ENCODE data around the gene ADCY5.
A peak's percentile ranks its signal among the peaks of the same experiment; 100 is the strongest.
"Not testable (repeated sequence)": the region's sequence is repeated elsewhere in the genome, so short reads cannot be mapped to it uniquely, and the experiment has no call there.

ADCY5 gene

GRCh38 chr3:123448536-123449101 is at the start of gene ADCY5:
Gene ADCY5, minus strand, starts transcription at chr3:123449090. Its CDS starts 545 bp downstream, at chr3:123448545.
- DNase-seq = peak; percentile 9

DNA sequence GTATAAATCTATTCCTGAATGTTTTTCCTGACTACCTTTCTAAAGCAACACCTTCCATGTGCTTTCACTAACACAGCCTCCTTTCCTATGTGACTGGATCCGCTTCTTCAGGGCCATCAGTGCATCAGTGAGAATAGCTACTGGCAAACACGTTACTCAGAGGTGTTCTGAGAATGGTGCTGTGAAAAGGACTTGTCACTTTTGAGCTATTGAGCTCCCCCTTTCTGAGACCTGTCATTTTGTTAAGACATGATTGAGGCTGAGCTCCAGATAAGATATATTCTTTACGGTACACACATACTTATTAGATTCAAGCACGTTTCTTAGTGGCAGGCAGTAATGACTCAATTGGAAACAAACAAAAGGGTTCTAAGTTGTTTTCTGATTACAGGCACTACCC is 45.0 kb upstream of the ADCY5 start:
- no peak for DNase-seq

GRCh38 chr3:123491966-123492587 is 43.2 kb upstream of the ADCY5 start:
- no peak for DNase-seq

- peak; percentile 57 for DNase-seq
Measured at GRCh38 chr3:123489400-123490004, 40.6 kb upstream of the ADCY5 start.

- no peak for DNase-seq
Measured at GRCh38 chr3:123488645-123489347, 39.9 kb upstream of the ADCY5 start.

DNA sequence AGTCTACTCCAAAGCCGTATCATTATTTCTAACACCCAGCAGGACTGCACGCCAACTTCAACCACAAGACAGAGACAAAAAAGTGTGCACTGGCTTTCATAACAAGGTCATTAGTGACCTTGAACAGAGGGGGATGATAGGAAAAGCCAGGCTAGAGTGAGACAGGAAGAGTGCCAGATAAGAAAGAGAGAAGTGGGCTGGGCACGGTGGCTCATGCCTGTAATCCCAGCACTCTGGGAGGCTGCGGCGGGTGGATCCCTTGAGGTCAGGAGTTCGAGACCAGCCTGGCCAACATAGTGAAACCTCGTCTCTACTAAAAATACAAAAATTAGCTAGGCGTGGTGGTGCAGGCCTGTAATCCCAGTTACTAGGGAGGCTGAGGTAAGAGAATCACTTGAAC is 38.2 kb upstream of the ADCY5 start:
- not testable (repeated sequence) for DNase-seq

DNA sequence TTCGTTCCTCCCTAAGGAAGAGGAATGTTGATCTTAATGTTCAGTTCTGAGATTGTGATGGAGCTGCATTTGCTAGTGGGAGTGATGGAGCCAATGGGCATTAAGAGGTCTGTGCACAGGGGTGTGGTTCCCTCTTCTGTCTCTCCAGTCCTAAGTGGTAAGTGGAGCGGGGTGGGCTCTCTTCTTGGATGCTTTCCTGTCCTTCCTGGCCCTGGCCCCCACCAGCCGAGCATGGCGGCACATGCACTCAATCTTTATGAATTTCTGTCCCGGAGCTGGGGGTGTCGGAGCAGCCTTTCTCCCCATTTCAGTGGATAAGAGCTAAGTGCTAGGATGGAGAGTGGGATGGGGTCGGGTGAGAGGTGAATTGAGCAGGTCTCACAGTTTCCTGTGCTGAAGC is 37.6 kb upstream of the ADCY5 start:
- no peak for DNase-seq

- no peak for DNase-seq
Measured at GRCh38 chr3:123485551-123485950, 36.7 kb upstream of the ADCY5 start.

GRCh38 chr3:123483146-123483545 is 34.3 kb upstream of the ADCY5 start:
- DNase-seq = no peak

DNA sequence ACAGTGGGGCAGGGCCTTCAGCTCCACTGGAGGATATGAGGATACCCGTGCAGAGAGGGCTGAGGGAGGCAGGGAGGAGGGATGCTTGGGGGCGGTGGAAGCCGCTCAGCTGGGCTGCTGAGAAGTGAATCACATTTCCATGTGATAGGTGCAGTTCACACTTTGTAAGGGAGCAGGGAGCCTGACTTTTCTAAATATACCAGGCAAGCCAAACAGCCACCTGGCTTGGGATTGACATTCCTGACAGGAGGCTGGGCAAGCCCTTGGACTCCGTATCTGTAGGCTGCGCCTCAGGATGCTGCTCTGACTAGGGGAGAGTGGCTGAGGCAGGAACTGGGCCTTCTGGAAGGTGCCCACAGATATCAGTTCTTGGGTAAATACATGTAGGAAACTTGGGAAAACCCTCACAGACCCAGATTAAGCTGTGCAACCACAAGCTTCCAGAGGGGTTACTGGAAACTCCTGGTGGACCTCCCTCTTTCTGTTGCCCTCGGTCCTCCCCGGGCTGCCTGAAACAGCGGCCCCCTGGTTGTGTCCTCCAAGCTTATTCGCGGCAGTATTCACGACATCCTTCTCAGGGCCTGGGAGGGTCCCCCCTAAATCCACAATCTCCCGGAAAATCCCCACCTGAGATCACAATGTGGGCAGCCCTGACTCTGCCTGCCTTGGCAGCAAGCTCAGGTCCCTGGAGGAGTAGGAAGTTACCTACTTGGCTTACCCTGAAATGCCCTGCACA is 33.0 kb upstream of the ADCY5 start:
- DNase-seq = no peak

GRCh38 chr3:123481071-123481470 is 32.2 kb upstream of the ADCY5 start:
- DNase-seq = no peak

- DNase-seq = no peak
Measured at GRCh38 chr3:123480428-123480827, 31.5 kb upstream of the ADCY5 start.

GRCh38 chr3:123479891-123480290 is 31.0 kb upstream of the ADCY5 start:
- no peak for DNase-seq

- no peak for DNase-seq
Measured at GRCh38 chr3:123478314-123478713, 29.4 kb upstream of the ADCY5 start.

DNA sequence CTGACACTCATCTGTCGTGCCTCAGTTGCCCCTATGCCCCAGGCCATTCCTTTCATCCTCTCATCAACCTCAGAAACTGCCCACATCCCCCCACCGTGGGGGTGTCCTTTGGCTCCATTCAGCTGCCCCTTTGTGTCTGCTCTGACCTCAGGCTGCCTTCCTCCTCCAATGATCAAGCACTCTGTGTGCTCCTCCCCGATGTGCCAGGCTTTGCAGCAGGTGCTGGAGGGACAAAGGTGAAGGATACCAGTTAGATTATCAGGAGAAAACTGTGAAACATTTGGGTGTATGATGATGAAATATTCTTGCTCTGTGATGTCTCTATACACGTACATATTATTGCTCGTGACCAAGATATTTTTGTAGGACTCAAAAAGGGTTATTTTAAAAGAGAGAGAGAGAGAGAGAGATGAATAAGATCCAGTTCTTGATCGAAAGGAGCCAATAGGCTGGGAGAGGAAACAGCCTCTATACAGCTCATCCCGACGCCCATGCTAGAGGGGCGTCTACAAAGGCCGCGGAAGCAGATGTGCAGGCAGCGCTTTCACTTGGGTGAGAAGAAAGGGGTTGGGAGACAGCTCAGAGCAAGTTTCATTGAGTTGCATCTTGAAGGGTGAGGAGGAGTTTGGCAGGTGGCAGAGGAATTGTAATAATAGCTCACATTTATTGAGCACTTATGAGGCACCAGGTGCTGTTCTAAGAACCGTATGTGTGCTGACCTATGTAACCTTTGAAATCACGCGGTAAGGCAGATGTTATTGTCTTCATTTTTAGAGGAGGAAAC is 28.3 kb upstream of the ADCY5 start:
- DNase-seq = no peak

DNA sequence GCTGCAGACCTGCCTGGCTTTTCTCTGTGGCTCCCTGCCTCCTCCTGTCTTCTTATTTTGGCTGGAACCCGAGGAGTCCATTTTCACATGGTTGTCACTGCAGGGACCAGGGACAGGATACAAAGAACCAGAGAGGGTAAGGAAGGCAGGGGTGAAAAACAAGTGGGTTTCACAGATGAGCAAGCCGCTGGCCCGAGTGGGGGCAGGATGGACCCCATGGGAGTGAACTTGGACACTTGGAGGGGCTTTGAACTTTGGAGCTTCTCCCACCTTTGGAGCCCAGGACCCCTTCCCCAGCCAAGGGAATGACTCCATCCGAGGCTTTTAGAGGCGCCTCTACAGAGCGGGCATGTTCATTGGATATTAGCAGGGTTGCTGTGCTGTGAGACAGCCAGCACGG is 26.9 kb upstream of the ADCY5 start:
- DNase-seq = no peak

- no peak for DNase-seq
Measured at GRCh38 chr3:123471106-123471505, 22.2 kb upstream of the ADCY5 start.

- no peak for DNase-seq
Measured at GRCh38 chr3:123469323-123469995, 20.6 kb upstream of the ADCY5 start.

DNA sequence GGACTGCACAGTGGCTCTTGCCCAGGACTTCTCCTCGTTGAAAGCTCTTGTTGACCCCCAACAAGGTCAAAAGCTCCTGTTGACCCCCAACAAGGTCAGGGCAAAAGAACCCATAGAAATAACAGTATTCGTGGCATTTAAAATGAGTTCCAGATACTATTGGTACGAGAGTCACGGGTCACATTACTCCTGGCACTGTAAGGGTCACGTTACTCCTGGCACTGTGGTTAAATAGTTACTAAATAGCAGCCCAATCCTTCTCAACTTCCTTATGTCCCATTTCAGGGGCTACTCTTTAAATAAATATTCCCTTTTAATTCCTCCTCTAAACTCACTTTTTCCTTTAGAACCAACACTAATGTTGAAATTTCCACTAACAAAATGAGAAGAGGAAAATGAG is 18.2 kb upstream of the ADCY5 start:
- no peak for DNase-seq

GRCh38 chr3:123464211-123464610 is 15.3 kb upstream of the ADCY5 start:
- DNase-seq = no peak

DNA sequence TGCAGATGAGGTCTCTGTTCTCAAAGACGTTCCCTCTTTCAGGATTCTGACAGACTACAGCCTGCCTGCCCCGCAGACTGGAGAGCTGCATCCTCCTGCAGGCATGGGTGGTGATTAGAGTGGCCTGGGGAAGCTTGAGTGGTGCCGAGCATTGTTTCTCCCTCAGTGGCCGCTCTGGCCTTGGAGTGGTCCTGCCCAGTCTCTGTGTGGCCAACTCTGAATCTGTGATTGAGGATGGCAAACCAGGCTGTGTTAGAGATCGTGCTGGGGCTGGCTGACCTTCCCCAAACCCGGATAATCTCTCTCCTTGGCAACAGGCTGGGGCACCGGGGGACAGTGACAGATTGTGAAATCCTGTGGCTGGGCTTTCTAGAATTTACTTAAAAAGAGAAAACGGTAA is 11.0 kb upstream of the ADCY5 start:
- no peak for DNase-seq

DNA sequence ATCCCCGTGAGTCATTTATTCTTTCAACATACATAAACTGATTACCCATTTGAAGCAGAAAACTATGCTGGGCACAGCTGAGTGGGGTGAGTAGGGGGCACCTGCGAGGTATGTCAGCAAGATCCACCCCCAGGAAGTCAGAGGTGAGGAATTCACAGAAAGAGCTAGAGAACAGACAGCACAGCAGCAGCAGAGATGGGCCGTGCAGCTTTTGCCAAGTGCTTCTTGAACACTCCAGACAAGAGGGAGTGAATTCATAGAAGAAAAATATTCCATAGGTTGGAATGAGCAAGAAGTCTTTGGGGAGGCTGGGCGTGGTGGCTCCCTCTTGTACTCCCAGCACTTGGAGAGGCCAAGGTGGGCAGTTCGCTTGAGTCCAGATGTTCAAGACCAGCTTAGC is 9.4 kb upstream of the ADCY5 start:
- DNase-seq = no peak
